Pancreas (tissue), 10 donors: ENCODE measurements around the gene TNFRSF1A. TPM values are rescaled to one million over a fixed set of nuclear protein-coding genes. Genes with fewer than 3 reads are reported as not detected.

Source experiments
- ATAC-seq, 4 donors: fragments of 200-7000 bp; cut with Tn5 transposase; one replicate each; pipeline versions ENCODE4 v1.8.0 to v1.9.1; 2020; ENCODE audit warnings: mild to moderate bottlenecking in 4 of 4, moderate library complexity in 4 of 4
- DNase-seq, 6 donors: peaks; one replicate each; pipeline ENCODE4 v3.0.0-alpha.2; 2020
- FAIRE-seq: peaks from 2 replicates; lab custom pipeline; 2012; peaks lifted over from hg19 to GRCh38; lab: Jason Lieb, UNC
- H3K27ac ChIP-seq, 4 donors: fragments of 200-600 bp; sonication (generic); 1 replicate in 3 of 4; 2 replicates in 1 of 4; pipeline versions ENCODE4 v1.5.0 to v1.8.0; 2020
- H3K27me3 ChIP-seq, 4 donors: fragments of 200-600 bp; one replicate each; pipeline ENCODE4 v1.8.0; 2021
- H3K36me3 ChIP-seq, 3 donors: fragments of 200-600 bp; sonication (generic) in 1 of 3; one replicate each; pipeline versions ENCODE4 v1.5.0 to v1.8.0; 2020 to 2021
- H3K4me1 ChIP-seq, 3 donors: fragments of 200-600 bp; one replicate each; pipeline ENCODE4 v1.8.0; 2021
- H3K4me3 ChIP-seq, 4 donors: fragments of 200-600 bp; sonication (generic) in 2 of 4; one replicate each; pipeline versions ENCODE4 v1.5.0 to v1.8.0; 2020 to 2021
- H3K9me3 ChIP-seq, 4 donors: fragments of 200-600 bp; one replicate each; pipeline ENCODE4 v1.8.0; 2021
- CTCF ChIP-seq, 4 donors: fragments of 200-600 bp; sonication (generic) in 3 of 4; IDR thresholded peaks; one replicate each; pipeline versions ENCODE4 v1.5.0 to v1.8.0; 2021; ENCODE audit warnings: antibody characterized with exemption in 4 of 4
- WGBS, 2 donors: extraction: QIAGEN DNeasy Blood & Tissue Kit; methylation state at CpG; one replicate each; pipeline ENCODE4 v1.1.7; 2013; 5-methylcytosine and 5-hydroxymethylcytosine counted together
- intact Hi-C, 3 donors: fragments of 100-400 bp; cut with DNase I; formaldehyde crosslinking; loops; one replicate each; pipeline versions ENCODE4 v1.11.1 to v1.14.2; 2022
- polyA plus RNA-seq, 2 donors: library from polyadenylated mRNA; stranded (reverse); fragments of 200-250 nt; gene quantifications; one replicate each; pipeline ENCODE4 v1.2.3, GENCODE V29; 2013
- total RNA-seq, 6 donors: library from RNA; stranded (reverse); fragmentation: NEBNext Ultra II Directional in 4 of 6; extraction: Animal tissue kit (Norgen Biotek cat#: 25700) in 4 of 6; gene quantifications; one replicate each; pipeline versions ENCODE4 v1.2.1 to v1.2.4, GENCODE V29; 2021 to 2023
- donor health status: healthy with polysubstance abuse.
- donor health status: DM: no; HTN: no; CAD: no; lungs with moderate emphysema.
- donor health status: DM: no; HTN: no; CAD: no.
- donor health status: control.
- donor health status: control.
- donor health status: Bipolar disorder and iron deficiency.
- donor health status: DM: yes; HTN: yes; CAD: no.
- donor health status: DM: no; HTN: no; CAD: no.
- donor health status: DM: no; HTN: no; CAD: no.
- donor health status: DM: yes; HTN: yes; CAD: no.

The TNFRSF1A gene
- total and polyA plus RNA-seq, 8 donors = 23.5 to 68.1 (median 36.6) TPM

DNA sequence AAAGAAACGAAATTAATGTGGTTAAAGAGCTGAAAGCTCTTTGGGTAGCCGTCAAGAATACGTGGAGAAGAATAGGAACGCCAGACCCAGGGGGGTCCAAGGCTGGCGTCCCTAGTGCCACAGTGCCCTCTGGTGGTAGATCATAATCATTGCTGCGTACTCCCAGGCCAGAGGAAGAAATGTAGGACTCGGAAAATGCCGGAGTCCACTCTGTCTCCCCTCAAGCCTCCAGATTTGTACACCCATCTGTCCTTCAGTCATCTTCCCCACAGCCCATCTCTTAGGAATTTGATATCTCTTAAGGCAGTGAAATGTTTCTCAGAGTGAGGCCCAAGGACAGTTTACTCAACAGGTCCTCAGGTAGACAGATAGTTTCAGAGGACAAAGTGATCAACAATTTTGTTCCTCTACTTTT lies 56.8 kb downstream of the TNFRSF1A start:
- peak; percentile 82 to 93 (median 88) for TF ChIP-seq CTCF (IDR thresholded peaks at IDR 0.05)
- Histone ChIP-seq H3K36me3 (no peaks in the 10 kb centered on the region), H3K27me3 (no peaks in the 10 kb centered on the region), H3K9me3 (no peaks in the 10 kb centered on the region), H3K4me1 (peaks cover 0 to 2% (median 0%) of the 10 kb centered on the region in 3 donors), H3K27ac (no peak overlapping the region), H3K4me3 (no peak overlapping the region)
- 0 to 1% methylated on average over 8 of the region's 8 CpGs for WGBS, 2 donors
- peak in 3 of 6 donors; percentile 55 to 74 (median 55) for DNase-seq
- no peak for FAIRE-seq
- intact Hi-C loops = loop anchor here in 1 of 3 donors (2.0 to 10.0 kb wide), 2 partner anchors 90 to 300 kb away; no protein-coding TSS in a partner anchor
- peak; percentile 62 to 91 (median 86) for ATAC-seq

DNA sequence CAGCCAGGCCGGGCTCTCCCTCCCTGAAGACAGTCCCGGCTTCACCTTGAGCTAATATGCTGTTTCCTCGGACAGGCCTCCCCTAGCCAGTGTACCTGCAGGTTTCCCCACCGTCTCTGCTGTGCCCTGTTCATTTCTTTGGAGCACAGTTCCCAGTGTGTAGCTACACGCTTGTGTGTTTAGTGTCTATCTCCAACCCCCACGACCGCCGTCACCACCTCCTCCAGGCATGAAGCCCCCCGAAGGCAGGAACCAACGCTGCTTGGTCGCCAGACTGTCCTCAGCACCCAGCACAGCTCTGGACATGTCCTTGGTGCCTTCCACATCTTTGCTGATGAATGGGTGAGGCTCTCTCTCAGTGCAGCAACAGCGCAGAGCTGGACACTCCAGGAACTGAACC lies 57.6 kb downstream of the TNFRSF1A start:
- intact Hi-C loops = loop anchor here in 2 of 3 donors (2.0 to 10.0 kb wide), 4 partner anchors 89 to 299 kb away; no protein-coding TSS in a partner anchor
- 74 to 75% methylated on average over 12 of the region's 12 CpGs for WGBS, 2 donors

DNA sequence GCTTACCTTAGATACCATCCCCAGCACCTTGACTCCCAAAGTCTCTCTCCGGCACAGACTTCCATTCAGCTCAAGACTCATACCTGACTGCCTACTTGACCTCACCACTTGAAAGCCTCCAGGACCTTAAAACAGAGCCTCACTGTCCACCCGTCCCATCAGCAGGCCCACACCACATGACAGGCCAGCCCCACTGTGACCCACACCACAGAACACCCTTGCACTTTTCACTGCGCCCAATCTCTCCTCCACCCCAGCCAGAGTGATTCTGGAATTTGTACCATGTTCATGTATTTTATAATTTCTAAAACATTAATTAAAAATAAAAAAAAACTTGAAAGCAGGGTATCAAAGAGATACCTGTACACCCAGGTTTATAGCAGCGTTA lies 59.4 kb downstream of the TNFRSF1A start:
- H3K27me3 ChIP-seq = no peaks in the 10 kb centered on the region
- ATAC-seq (no peak), DNase-seq (peak in 1 of 6 donors; percentile 17), FAIRE-seq (no peak)
- intact Hi-C loops = loop anchor here in 2 of 3 donors (5.0 to 10.0 kb wide), 3 partner anchors 220 to 298 kb away; no protein-coding TSS in a partner anchor
- no peaks in the 10 kb centered on the region for H3K36me3 ChIP-seq
- H3K27ac ChIP-seq = no peak overlapping the region
- H3K4me1 ChIP-seq = peaks cover 17 to 18% (median 17%) of the 10 kb centered on the region in 3 donors
- H3K4me3 ChIP-seq = no peak overlapping the region
- TF ChIP-seq CTCF (IDR thresholded peaks at IDR 0.05) = no peak
- 83 to 90% methylated on average over 4 of the region's 4 CpGs for WGBS, 2 donors
- H3K9me3 ChIP-seq = no peaks in the 10 kb centered on the region

More for the DNA sequence above, 57.6 kb downstream of the TNFRSF1A start:
- no peak for TF ChIP-seq CTCF (IDR thresholded peaks at IDR 0.05)
- H3K4me3 ChIP-seq = no peak overlapping the region
- no peaks in the 10 kb centered on the region for H3K27me3 ChIP-seq
- DNase-seq = no peak
- no peak overlapping the region for H3K27ac ChIP-seq
- FAIRE-seq = no peak
- H3K36me3 ChIP-seq = no peaks in the 10 kb centered on the region
- no peaks in the 10 kb centered on the region for H3K9me3 ChIP-seq
- peaks cover 6 to 10% (median 6%) of the 10 kb centered on the region in 3 donors for H3K4me1 ChIP-seq
- no peak for ATAC-seq

GRCh38 chr12:6281081-6281809 lies 60.6 kb downstream of the TNFRSF1A start:
- Histone ChIP-seq H3K9me3 (no peaks in the 10 kb centered on the region), H3K36me3 (no peaks in the 10 kb centered on the region), H3K4me1 (peaks cover 17 to 23% (median 21%) of the 10 kb centered on the region in 3 donors), H3K27me3 (no peaks in the 10 kb centered on the region), H3K4me3 (no peak overlapping the region), H3K27ac (no peak overlapping the region)
- FAIRE-seq (no peak), ATAC-seq (no peak), DNase-seq (peak in 1 of 6 donors; percentile 33)
- TF ChIP-seq CTCF (IDR thresholded peaks at IDR 0.05) = no peak
- intact Hi-C loops = loop anchor here in 2 of 3 donors (2.0 to 10.0 kb wide), 4 partner anchors 86 to 296 kb away; no protein-coding TSS in a partner anchor
- WGBS, 2 donors = 90% methylated on average over 13 of the region's 13 CpGs
